Bronchial epithelial cell (primary cell): ENCODE results near the gene CHST9. TPM values are rescaled to one million over a fixed set of nuclear protein-coding genes. Genes with fewer than 3 reads are reported as not detected.
"Not testable (repeated sequence)": the region's sequence is repeated elsewhere in the genome, so short reads cannot be mapped to it uniquely, and the experiment has no call there.

Experiments
- DNase-seq: peaks from one replicate; pipeline ENCODE4 v3.0.0-alpha.2; 2010; ENCODE audit warnings: low read depth
- FAIRE-seq: peaks from 2 replicates; lab custom pipeline; 2011; peaks lifted over from hg19 to GRCh38; lab: Jason Lieb, UNC
- H3K27me3 ChIP-seq: 2 replicates; pipeline ENCODE4 v1.5.1; 2011; ENCODE audit warnings: low read length; ENCODE audit not compliant: control insufficient read depth, insufficient read depth
- H3K36me3 ChIP-seq: 2 replicates; pipeline ENCODE4 v1.5.1; 2011; ENCODE audit warnings: low read length; ENCODE audit not compliant: control insufficient read depth, insufficient read depth
- H3K4me3 ChIP-seq: 2 replicates; pipeline ENCODE4 v1.5.1; 2011; ENCODE audit warnings: mild to moderate bottlenecking, low read depth, low read length, control low read depth
- total RNA-seq: library from RNA; depleted of rRNA; stranded (reverse); fragments of >200 nt; gene quantifications from 2 replicates; pipeline ENCODE4 v1.2.1, GENCODE V29; 2014
- TF ChIP-seq, protein P1 (sequence below): IDR thresholded peaks from 2 replicates; pipeline ENCODE4 v1.5.1; 2011; ENCODE audit warnings: mild to moderate bottlenecking, moderate library complexity, low read length, control low read depth, inconsistent platforms; ENCODE audit not compliant: insufficient read depth, severe bottlenecking

CHST9 gene
- total RNA-seq, 1 donor from 2014 or later, result 0.26 TPM

GRCh38 chr18:27108842-27109241, 76.3 kb downstream of the CHST9 start:
- TF ChIP-seq, protein P1, sequence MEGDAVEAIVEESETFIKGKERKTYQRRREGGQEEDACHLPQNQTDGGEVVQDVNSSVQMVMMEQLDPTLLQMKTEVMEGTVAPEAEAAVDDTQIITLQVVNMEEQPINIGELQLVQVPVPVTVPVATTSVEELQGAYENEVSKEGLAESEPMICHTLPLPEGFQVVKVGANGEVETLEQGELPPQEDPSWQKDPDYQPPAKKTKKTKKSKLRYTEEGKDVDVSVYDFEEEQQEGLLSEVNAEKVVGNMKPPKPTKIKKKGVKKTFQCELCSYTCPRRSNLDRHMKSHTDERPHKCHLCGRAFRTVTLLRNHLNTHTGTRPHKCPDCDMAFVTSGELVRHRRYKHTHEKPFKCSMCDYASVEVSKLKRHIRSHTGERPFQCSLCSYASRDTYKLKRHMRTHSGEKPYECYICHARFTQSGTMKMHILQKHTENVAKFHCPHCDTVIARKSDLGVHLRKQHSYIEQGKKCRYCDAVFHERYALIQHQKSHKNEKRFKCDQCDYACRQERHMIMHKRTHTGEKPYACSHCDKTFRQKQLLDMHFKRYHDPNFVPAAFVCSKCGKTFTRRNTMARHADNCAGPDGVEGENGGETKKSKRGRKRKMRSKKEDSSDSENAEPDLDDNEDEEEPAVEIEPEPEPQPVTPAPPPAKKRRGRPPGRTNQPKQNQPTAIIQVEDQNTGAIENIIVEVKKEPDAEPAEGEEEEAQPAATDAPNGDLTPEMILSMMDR, result no peak

GRCh38 chr18:27104743-27105142, 80.4 kb downstream of the CHST9 start:
- FAIRE-seq (no peak), DNase-seq (no peak)
- TF ChIP-seq, protein P1, result no peak
- Histone ChIP-seq H3K27me3 (no peaks in the 10 kb centered on the region), H3K4me3 (no peak overlapping the region), H3K36me3 (no peaks in the 10 kb centered on the region)

More at GRCh38 chr18:27108842-27109241, 76.3 kb downstream of the CHST9 start:
- Histone ChIP-seq H3K27me3 (no peaks in the 10 kb centered on the region), H3K4me3 (no peak overlapping the region), H3K36me3 (no peaks in the 10 kb centered on the region)
- DNase-seq (no peak), FAIRE-seq (no peak)

- peak; percentile 51 for DNase-seq
- Histone ChIP-seq H3K27me3 (no peaks in the 10 kb centered on the region), H3K4me3 (no peak overlapping the region), H3K36me3 (no peaks in the 10 kb centered on the region)
- no peak for FAIRE-seq
- TF ChIP-seq, protein P1, result no peak
Observed at GRCh38 chr18:27094621-27095020, 90.5 kb downstream of the CHST9 start.

- not testable (repeated sequence) for FAIRE-seq, H3K36me3 ChIP-seq, DNase-seq, H3K27me3 ChIP-seq, H3K4me3 ChIP-seq
Observed at GRCh38 chr18:27093290-27093689, 91.8 kb downstream of the CHST9 start.

GRCh38 chr18:27081701-27082100, 103.4 kb downstream of the CHST9 start:
- DNase-seq, result no peak
- Histone ChIP-seq H3K36me3 (no peaks in the 10 kb centered on the region), H3K4me3 (no peak overlapping the region), H3K27me3 (no peaks in the 10 kb centered on the region)
- no peak for FAIRE-seq
- TF ChIP-seq, protein P1, result no peak

- DNase-seq (no peak), FAIRE-seq (no peak)
- Histone ChIP-seq H3K27me3 (no peaks in the 10 kb centered on the region), H3K4me3 (no peak overlapping the region), H3K36me3 (no peaks in the 10 kb centered on the region)
- TF ChIP-seq, protein P1, result no peak
Observed at GRCh38 chr18:27075828-27076227, 109.3 kb downstream of the CHST9 start.
